PFSK-1 (cell line): ENCODE measurements around the gene SLC1A7.

Experiments used
- FOXP2 ChIP-seq: optimal IDR thresholded peaks from 2 replicates; pipeline ENCODE3; 2011; ENCODE audit warnings: borderline replicate concordance, control low read depth, inconsistent platforms; ENCODE audit not compliant: insufficient read depth; ENCODE audit errors: extremely low read length, extremely low read depth
- POLR2AphosphoS5 ChIP-seq: IDR thresholded peaks from 2 replicates; pipeline ENCODE4 v1.6.1; 2012; ENCODE audit warnings: low read depth, mild to moderate bottlenecking, control low read depth, low read length, moderate library complexity
- SIN3A ChIP-seq: IDR thresholded peaks from 2 replicates; pipeline ENCODE4 v1.6.1; 2012; ENCODE audit warnings: mild to moderate bottlenecking, low read length, moderate library complexity, borderline replicate concordance; ENCODE audit not compliant: insufficient read depth
- TAF1 ChIP-seq: IDR thresholded peaks from 2 replicates; pipeline ENCODE4 v1.6.1; 2012; ENCODE audit warnings: low read length, control low read depth, borderline replicate concordance; ENCODE audit not compliant: insufficient read depth
- TF ChIP-seq, protein P1 (sequence below), 2 experiments: IDR thresholded peaks; 2 replicates each; pipeline versions ENCODE4 v1.6.1 to v1.8.0; 2011 to 2012; ENCODE audit warnings: low read depth in 2 of 2, low read length in 2 of 2, control low read depth in 1 of 2, inconsistent platforms in 1 of 2, mild to moderate bottlenecking in 1 of 2, moderate library complexity in 1 of 2; ENCODE audit not compliant: insufficient read depth in 1 of 2

SLC1A7 gene

DNA sequence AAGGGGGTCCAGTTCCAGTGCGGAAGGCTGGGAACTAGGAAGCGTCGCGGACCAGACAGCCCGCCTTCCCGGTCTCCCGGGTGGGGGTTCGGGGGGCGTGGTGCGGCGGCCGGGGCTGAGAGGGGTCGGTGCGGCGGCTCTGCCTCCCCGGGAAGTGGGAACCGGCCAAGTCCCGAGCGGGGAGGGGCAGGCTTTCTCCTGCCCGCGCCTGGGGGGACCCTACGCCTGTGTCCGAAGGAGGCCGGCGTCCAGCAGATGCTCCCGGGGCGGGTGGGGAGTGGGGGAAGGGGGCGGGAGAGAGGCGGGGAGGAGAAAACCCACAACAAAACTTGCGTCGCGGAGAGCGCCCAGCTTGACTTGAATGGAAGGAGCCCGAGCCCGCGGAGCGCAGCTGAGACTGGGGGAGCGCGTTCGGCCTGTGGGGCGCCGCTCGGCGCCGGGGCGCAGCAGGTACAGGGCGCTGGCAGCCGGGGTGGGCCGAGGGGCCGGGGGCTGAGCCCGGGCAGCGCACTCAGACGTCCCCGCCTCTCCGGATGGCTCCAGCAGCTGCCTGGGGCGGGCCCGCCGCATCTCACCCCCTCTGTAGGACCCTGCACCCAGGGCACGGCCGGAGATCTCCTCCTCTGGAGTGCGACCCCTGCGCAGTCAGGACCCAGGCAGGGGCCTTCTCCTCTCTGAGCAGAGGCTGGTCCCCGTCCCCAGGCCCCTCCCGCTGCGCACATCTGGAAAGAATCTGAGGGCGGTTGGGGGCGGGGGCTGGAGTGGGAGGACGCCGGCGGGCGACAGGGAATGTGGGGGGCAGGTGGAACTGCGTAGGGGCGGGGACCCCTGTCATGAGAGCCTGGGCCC is 80.4 kb downstream of the SLC1A7 start, which contains the start of gene PODN:
PODN (plus strand) TSS at position 355 of the 849 bp plus-strand sequence. CDS start 7,643 bp downstream, outside the sequence.
- TF ChIP-seq TAF1 = no peak
- TF ChIP-seq POLR2AphosphoS5 = no peak
- TF ChIP-seq, protein P1, sequence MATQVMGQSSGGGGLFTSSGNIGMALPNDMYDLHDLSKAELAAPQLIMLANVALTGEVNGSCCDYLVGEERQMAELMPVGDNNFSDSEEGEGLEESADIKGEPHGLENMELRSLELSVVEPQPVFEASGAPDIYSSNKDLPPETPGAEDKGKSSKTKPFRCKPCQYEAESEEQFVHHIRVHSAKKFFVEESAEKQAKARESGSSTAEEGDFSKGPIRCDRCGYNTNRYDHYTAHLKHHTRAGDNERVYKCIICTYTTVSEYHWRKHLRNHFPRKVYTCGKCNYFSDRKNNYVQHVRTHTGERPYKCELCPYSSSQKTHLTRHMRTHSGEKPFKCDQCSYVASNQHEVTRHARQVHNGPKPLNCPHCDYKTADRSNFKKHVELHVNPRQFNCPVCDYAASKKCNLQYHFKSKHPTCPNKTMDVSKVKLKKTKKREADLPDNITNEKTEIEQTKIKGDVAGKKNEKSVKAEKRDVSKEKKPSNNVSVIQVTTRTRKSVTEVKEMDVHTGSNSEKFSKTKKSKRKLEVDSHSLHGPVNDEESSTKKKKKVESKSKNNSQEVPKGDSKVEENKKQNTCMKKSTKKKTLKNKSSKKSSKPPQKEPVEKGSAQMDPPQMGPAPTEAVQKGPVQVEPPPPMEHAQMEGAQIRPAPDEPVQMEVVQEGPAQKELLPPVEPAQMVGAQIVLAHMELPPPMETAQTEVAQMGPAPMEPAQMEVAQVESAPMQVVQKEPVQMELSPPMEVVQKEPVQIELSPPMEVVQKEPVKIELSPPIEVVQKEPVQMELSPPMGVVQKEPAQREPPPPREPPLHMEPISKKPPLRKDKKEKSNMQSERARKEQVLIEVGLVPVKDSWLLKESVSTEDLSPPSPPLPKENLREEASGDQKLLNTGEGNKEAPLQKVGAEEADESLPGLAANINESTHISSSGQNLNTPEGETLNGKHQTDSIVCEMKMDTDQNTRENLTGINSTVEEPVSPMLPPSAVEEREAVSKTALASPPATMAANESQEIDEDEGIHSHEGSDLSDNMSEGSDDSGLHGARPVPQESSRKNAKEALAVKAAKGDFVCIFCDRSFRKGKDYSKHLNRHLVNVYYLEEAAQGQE (IDR thresholded peaks at IDR 0.05; ENCODE audit: insufficient read depth in 1 of 2, low read depth in 2 of 2, low read length in 2 of 2) = no peak

DNA sequence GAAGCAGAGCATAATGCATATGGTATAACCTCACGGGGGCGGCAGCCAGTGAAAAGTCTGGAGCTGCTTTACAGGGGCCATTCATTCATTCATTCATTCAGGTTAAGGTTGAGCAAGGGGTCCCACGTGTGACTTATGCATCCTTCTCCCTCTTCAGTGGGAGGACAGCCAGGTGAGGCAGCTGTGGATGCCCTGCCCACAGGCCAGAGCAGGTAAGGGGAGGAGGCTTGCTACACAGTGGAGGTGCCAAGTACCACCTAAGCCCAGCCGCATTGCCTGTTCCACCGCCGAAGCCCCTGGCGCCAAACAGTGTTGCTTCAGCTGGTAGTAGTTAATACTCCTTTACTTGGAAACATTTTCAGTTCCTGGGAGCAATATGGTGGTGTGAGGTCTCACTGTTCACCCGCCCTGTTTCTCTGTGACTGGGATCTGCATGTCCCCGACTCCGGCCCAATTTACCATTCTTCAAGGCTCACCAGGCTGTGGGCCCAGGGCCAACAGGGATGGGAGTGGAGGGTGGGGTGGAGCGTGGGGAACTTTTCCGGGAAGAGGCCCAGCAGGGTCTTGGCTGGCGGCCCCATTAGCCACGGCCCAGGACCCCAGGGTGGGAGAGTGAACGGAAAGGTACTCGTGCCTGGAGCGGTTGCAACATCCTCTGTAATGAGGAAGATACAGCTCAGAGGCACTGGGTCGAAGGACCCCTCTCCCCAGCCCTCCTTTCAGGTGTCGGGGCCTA is 81.1 kb downstream of the SLC1A7 start:
- TF ChIP-seq, protein P1 (IDR thresholded peaks at IDR 0.05; ENCODE audit: insufficient read depth in 1 of 2, low read depth in 2 of 2, low read length in 2 of 2) = no peak
- TF ChIP-seq FOXP2 = no peak
- TF ChIP-seq TAF1 = no peak

- TF ChIP-seq SIN3A (no peak), TAF1 (no peak), FOXP2 (no peak), POLR2AphosphoS5 (no peak)
- TF ChIP-seq, protein P1 (IDR thresholded peaks at IDR 0.05; ENCODE audit: insufficient read depth in 1 of 2, low read depth in 2 of 2, low read length in 2 of 2) = no peak
Measured at GRCh38 chr1:53060579-53060978, 81.9 kb downstream of the SLC1A7 start.

DNA sequence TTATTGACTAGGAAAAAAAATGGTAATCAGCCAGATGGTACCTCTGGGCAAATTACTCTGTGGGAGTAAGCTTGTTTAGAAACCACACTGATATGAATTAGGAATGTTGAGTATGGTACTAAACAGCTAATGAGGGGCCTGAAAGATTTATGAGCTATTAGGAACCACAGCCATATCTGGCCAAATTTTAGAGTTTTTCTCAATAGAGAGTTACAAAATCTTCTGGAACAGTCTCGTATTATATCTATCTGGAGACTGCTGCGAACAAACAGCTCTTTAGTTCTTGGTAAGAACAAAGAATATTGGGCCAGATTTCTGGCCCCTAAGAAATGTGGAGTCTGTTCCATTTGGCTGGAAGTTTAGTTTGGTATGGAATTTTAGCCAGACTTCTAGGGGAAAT is 85.3 kb downstream of the SLC1A7 start:
- TF ChIP-seq FOXP2 = no peak
- no peak for TF ChIP-seq SIN3A
- no peak for TF ChIP-seq TAF1
- TF ChIP-seq POLR2AphosphoS5 = no peak
- TF ChIP-seq, protein P1 (IDR thresholded peaks at IDR 0.05; ENCODE audit: insufficient read depth in 1 of 2, low read depth in 2 of 2, low read length in 2 of 2) = no peak
